GM23338 (cell line): ENCODE results near the gene CWC22. TPM values are rescaled to one million over a fixed set of nuclear protein-coding genes. Genes with fewer than 3 reads are reported as not detected.

ENCODE experiments used
- ATAC-seq: fragments of 200-7000 bp; cut with Tn5 transposase; 3 replicates; pipeline ENCODE4 v1.9.1; 2020
- DNase-seq: peaks from one replicate; pipeline ENCODE4 v3.0.0-alpha.2; 2015; ENCODE audit warnings: low spot score
- H2AFZ ChIP-seq: fragments of 200-600 bp; sonication (generic); 2 replicates; pipeline ENCODE4 v1.8.0; 2016; ENCODE audit warnings: antibody characterized with exemption, mild to moderate bottlenecking, moderate library complexity
- H3F3A ChIP-seq: fragments of 200-600 bp; sonication (generic); replicated peaks from 2 replicates; pipeline ENCODE4 v1.8.0; 2017; ENCODE audit warnings: antibody characterized with exemption, mixed run types, low read depth
- H3K27ac ChIP-seq: fragments of 200-600 bp; sonication (generic); 2 replicates; pipeline ENCODE4 v1.6.1; 2016; ENCODE audit warnings: low read depth
- H3K27me3 ChIP-seq: fragments of 200-600 bp; sonication (generic); 2 replicates; pipeline ENCODE4 v1.8.0; 2016; ENCODE audit warnings: mild to moderate bottlenecking, mixed run types, moderate library complexity; ENCODE audit not compliant: insufficient read depth
- H3K36me3 ChIP-seq: fragments of 200-600 bp; sonication (generic); 2 replicates; pipeline ENCODE4 v1.8.0; 2016; ENCODE audit warnings: mild to moderate bottlenecking; ENCODE audit not compliant: insufficient read depth
- H3K4me1 ChIP-seq: fragments of 200-600 bp; sonication (generic); 2 replicates; pipeline ENCODE4 v1.8.0; 2016; ENCODE audit warnings: mild to moderate bottlenecking, moderate library complexity; ENCODE audit not compliant: insufficient read depth
- H3K4me2 ChIP-seq: fragments of 200-600 bp; sonication (generic); 2 replicates; pipeline ENCODE4 v1.7.1; 2017; ENCODE audit warnings: mixed run types
- H3K4me3 ChIP-seq: fragments of 200-600 bp; sonication (generic); 2 replicates; pipeline ENCODE4 v1.6.1; 2016; ENCODE audit warnings: mixed run types
- H3K79me2 ChIP-seq: fragments of 200-600 bp; sonication (generic); replicated peaks from 2 replicates; pipeline ENCODE4 v1.8.0; 2017; ENCODE audit warnings: mild to moderate bottlenecking; ENCODE audit not compliant: insufficient read depth
- H3K9me2 ChIP-seq: fragments of 200-600 bp; sonication (generic); 2 replicates; pipeline ENCODE4 v1.8.0; 2017; ENCODE audit not compliant: insufficient read depth
- H4K20me1 ChIP-seq: fragments of 200-600 bp; sonication (generic); replicated peaks from 2 replicates; pipeline ENCODE4 v1.8.0; 2017; ENCODE audit warnings: mild to moderate bottlenecking; ENCODE audit not compliant: insufficient read depth
- H3K27ac Mint-ChIP-seq: 2 replicates; pipeline ENCODE4 v1.8.0; 2020; ENCODE audit warnings: inconsistent platforms, mild to moderate bottlenecking, moderate library complexity, mixed read lengths
- H3K27me3 Mint-ChIP-seq: 3 replicates; pipeline ENCODE4 v1.8.0; 2022; ENCODE audit warnings: low read depth, mild to moderate bottlenecking, moderate library complexity, mixed read lengths, inconsistent platforms; ENCODE audit not compliant: insufficient read depth, poor library complexity
- H3K36me3 Mint-ChIP-seq: 3 replicates; pipeline ENCODE4 v1.8.0; 2021; ENCODE audit warnings: low read depth, mild to moderate bottlenecking, inconsistent platforms, moderate library complexity, mixed read lengths
- H3K4me1 Mint-ChIP-seq: 3 replicates; pipeline ENCODE4 v1.8.0; 2020; ENCODE audit warnings: mild to moderate bottlenecking, inconsistent platforms, mixed read lengths
- H3K4me3 Mint-ChIP-seq: 3 replicates; pipeline ENCODE4 v1.8.0; 2021; ENCODE audit warnings: moderate library complexity, mild to moderate bottlenecking, inconsistent platforms, mixed read lengths
- H3K9me3 Mint-ChIP-seq: 3 replicates; pipeline ENCODE4 v1.8.0; 2020; ENCODE audit warnings: moderate library complexity, mild to moderate bottlenecking, inconsistent platforms, mixed read lengths
- CTCF ChIP-seq, 2 experiments: fragments of 200-600 bp in 1 of 2; sonication (generic) in 1 of 2; conservative IDR thresholded peaks; 2 replicates each; pipeline versions ENCODE4 v1.5.1 to v1.6.1; 2016 to 2017; ENCODE audit warnings: antibody characterized with exemption in 2 of 2, low read depth in 2 of 2, mild to moderate bottlenecking in 2 of 2, moderate library complexity in 1 of 2
- EZH2 ChIP-seq: fragments of 200-600 bp; sonication (generic); IDR thresholded peaks from one replicate; pipeline ENCODE4 v1.8.0; 2017; ENCODE audit warnings: antibody characterized with exemption, mild to moderate bottlenecking, low read depth; ENCODE audit not compliant: unreplicated experiment
- JUNB ChIP-seq: IDR thresholded peaks from one replicate; pipeline ENCODE4 v1.6.1; 2016; ENCODE audit warnings: antibody characterized with exemption; ENCODE audit not compliant: unreplicated experiment
- POLR2AphosphoS5 ChIP-seq: IDR thresholded peaks from 2 replicates; pipeline ENCODE4 v1.6.1; 2016; ENCODE audit warnings: antibody characterized with exemption, low read depth
- ZNF114 ChIP-seq: fragments of 250-450 bp; sonication (Bioruptor Pico); IDR thresholded peaks from 2 replicates; pipeline ENCODE4 v1.5.0; 2020; ENCODE audit warnings: mild to moderate bottlenecking, moderate library complexity
- ZNF462 ChIP-seq: fragments of 250-450 bp; sonication (Bioruptor Pico); IDR thresholded peaks from 2 replicates; pipeline ENCODE4 v1.5.0; 2020; ENCODE audit warnings: mild to moderate bottlenecking, moderate library complexity
- polyA plus RNA-seq: library from polyadenylated mRNA; unstranded; fragments of >200 nt; fragmentation: Nextera tagmentation; extraction: Ambion mirVana; gene quantifications from 2 replicates; pipeline ENCODE4 v1.2.1, GENCODE V29; 2016
- total RNA-seq: library from RNA; depleted of rRNA; stranded (reverse); fragments of >200 nt; shearing (Covaris generic); gene quantifications from 2 replicates; pipeline ENCODE4 v1.2.3, GENCODE V29; 2014
- TF ChIP-seq, protein P1 (sequence below): IDR thresholded peaks from one replicate; pipeline ENCODE4 v1.6.1; 2018; ENCODE audit warnings: antibody characterized with exemption; ENCODE audit not compliant: unreplicated experiment
- TF ChIP-seq, protein P2 (sequence below): IDR thresholded peaks from 2 replicates; pipeline ENCODE4 v1.6.1; 2016; ENCODE audit warnings: antibody characterized with exemption

CWC22 gene
- total and polyA plus RNA-seq, 2 experiments from 2014 or later, result 36.0 to 38.3 TPM

DNA sequence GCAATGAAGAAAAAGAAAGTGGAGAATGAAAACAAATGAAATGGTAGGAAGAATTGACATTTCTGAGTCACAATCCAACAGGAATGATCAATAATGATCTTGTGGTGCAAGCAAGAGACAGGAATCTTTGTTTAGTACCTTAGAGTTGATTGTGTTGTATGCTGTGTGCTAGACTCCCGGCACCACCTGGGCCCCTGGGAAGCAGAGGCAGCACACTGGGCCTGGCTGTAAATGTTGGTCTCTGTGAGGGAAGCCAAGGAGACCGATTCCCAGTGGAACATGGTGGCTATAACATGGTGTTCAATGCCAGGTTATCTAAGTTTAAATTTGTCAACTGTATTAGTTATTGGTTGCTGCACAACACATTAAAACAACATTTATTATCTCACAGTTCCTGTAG is 9.8 kb upstream of the CWC22 start (continued):
- TF ChIP-seq, protein P1, sequence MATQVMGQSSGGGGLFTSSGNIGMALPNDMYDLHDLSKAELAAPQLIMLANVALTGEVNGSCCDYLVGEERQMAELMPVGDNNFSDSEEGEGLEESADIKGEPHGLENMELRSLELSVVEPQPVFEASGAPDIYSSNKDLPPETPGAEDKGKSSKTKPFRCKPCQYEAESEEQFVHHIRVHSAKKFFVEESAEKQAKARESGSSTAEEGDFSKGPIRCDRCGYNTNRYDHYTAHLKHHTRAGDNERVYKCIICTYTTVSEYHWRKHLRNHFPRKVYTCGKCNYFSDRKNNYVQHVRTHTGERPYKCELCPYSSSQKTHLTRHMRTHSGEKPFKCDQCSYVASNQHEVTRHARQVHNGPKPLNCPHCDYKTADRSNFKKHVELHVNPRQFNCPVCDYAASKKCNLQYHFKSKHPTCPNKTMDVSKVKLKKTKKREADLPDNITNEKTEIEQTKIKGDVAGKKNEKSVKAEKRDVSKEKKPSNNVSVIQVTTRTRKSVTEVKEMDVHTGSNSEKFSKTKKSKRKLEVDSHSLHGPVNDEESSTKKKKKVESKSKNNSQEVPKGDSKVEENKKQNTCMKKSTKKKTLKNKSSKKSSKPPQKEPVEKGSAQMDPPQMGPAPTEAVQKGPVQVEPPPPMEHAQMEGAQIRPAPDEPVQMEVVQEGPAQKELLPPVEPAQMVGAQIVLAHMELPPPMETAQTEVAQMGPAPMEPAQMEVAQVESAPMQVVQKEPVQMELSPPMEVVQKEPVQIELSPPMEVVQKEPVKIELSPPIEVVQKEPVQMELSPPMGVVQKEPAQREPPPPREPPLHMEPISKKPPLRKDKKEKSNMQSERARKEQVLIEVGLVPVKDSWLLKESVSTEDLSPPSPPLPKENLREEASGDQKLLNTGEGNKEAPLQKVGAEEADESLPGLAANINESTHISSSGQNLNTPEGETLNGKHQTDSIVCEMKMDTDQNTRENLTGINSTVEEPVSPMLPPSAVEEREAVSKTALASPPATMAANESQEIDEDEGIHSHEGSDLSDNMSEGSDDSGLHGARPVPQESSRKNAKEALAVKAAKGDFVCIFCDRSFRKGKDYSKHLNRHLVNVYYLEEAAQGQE, result no peak
- TF ChIP-seq POLR2AphosphoS5 (no peak), EZH2 (no peak)

- H2AFZ ChIP-seq, result 0 out of 2 replicates have a peak overlapping the region, but pooled peaks have one; percentile 29
- ATAC-seq, result no peak
These were observed 9.0 kb upstream of the CWC22 start for GRCh38 chr2:180015951-180016709.

More at GRCh38 chr2:180015951-180016709, 9.0 kb upstream of the CWC22 start:
- Histone ChIP-seq H3K27ac (no peak overlapping the region), H3F3A (no peaks in the 10 kb centered on the region), H3K27me3 (no peaks in the 10 kb centered on the region), H3K4me1 (no peaks in the 10 kb centered on the region), H4K20me1 (no peaks in the 10 kb centered on the region), H3K9me2 (no peaks in the 10 kb centered on the region), H3K79me2 (no peaks in the 10 kb centered on the region), H3K4me2 (no peak overlapping the region), H3K4me3 (no peak overlapping the region), H3K36me3 (no peaks in the 10 kb centered on the region)
- H3K27me3 Mint-ChIP-seq, result no peaks in the 10 kb centered on the region
- no peaks in the 10 kb centered on the region for H3K36me3 Mint-ChIP-seq
- H3K9me3 Mint-ChIP-seq, result peaks cover 2% of the 10 kb centered on the region; the same call in 1 of the 3 replicates
- H3K27ac Mint-ChIP-seq, result 0 out of 2 replicates have a peak overlapping the region, but pooled peaks have one; percentile 15
- TF ChIP-seq JUNB, result no peak
- TF ChIP-seq ZNF462 (CRISPR knock-in tag), result no peak
- TF ChIP-seq, protein P2, sequence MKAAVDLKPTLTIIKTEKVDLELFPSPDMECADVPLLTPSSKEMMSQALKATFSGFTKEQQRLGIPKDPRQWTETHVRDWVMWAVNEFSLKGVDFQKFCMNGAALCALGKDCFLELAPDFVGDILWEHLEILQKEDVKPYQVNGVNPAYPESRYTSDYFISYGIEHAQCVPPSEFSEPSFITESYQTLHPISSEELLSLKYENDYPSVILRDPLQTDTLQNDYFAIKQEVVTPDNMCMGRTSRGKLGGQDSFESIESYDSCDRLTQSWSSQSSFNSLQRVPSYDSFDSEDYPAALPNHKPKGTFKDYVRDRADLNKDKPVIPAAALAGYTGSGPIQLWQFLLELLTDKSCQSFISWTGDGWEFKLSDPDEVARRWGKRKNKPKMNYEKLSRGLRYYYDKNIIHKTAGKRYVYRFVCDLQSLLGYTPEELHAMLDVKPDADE, result no peak
- TF ChIP-seq EZH2, result no peak
- no peak for TF ChIP-seq CTCF (conservative IDR thresholded peaks at IDR 0.05; ENCODE audit: low read depth in 2 of 2)
- TF ChIP-seq ZNF114 (CRISPR knock-in tag), result no peak
- DNase-seq, result no peak
- no peaks in the 10 kb centered on the region for H3K4me1 Mint-ChIP-seq
- H3K4me3 Mint-ChIP-seq, result no peak overlapping the region
